Measurements from ENCODE around the gene NBPF3. TPM values are rescaled to one million over a fixed set of nuclear protein-coding genes. Genes with fewer than 3 reads are reported as not detected.

NBPF3 gene, protein sequence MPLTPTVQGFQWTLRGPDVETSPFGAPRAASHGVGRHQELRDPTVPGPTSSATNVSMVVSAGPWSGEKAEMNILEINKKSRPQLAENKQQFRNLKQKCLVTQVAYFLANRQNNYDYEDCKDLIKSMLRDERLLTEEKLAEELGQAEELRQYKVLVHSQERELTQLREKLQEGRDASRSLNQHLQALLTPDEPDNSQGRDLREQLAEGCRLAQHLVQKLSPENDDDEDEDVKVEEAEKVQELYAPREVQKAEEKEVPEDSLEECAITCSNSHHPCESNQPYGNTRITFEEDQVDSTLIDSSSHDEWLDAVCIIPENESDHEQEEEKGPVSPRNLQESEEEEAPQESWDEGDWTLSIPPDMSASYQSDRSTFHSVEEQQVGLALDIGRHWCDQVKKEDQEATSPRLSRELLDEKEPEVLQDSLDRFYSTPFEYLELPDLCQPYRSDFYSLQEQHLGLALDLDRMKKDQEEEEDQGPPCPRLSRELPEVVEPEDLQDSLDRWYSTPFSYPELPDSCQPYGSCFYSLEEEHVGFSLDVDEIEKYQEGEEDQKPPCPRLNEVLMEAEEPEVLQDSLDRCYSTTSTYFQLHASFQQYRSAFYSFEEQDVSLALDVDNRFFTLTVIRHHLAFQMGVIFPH
- 10.4 and 11.4 TPM in 2 replicates for total RNA-seq

DNA sequence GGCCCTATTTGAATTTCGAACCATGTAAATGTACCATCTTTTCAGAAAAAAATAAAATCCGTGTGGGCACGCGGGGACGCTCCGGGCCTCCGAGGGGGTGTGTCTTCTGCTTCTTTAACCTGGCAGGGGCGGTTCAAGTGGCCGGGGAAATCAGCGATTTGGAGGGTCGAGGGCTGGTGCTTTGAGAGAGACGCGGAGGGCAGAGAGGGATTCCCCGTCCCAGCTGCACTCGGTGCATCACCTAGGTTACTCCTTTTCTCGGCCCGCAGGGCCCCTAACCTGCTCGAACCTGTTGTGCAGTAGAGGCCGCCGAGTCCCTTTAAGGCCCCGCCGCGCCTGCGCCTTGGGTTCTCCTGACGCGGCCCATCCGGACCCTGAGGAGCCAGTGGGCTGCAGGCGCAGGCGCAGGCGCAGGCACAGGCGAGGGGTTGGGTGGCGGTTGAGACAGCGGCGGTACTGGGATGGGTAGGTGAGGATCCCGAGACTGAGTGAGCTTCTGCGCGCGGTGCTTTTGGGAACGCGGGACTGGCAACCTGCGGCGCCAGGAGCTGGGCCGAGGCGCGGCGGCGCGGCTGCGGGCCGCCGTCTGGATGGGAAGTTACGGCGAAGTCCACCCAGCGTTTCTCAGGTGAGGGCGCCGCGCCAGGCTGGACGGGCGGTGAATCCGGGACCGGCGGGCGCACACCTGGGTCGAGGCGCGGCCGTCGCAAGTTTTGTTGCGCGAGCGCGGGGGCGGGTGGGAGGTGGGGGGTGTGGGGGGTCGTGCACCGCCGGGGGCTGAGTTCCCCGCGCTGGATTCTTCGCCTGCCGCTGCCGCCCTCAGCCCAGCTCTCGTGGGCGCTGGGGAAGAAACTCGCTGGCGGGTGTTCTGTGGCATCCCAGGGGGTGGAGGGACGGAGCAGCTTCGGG, at the start of gene NBPF3:
NBPF3 (plus strand) TSS at position 417 of the 909 bp plus-strand sequence. CDS start 4,950 bp downstream, outside the sequence.

DNA sequence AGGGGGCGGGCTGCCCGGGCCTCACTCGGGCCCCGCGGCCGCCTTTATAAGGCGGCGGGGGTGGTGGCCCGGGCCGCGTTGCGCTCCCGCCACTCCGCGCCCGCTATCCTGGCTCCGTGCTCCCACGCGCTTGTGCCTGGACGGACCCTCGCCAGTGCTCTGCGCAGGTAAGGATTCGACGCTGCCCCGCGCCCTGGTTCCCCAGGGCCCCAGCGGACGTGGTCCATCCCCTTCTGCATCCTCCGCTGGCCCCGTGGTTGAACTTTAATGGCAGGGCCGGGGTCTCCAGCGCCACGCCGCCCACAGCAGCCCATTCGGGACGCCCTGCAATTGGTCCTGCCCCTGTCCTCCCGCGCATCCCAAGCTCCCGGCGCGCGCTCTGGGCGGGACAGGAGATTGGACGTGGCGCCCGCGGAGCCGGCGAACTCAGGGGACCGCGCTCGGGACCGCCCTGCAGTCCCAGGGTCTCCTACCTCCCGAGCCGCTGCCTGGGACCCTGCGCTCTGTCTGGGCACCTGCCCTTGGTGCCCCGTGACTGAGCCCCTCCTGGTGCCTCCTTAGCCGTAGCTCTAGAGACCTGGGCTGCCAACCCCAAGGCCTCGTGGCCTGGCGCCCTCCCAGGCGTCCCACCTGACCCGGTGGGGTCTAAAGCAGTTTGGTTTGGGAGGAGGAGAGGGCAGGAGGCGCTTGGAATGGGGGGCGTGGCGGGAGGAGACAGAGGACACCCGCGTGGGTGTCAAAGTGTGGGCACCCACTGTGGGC, 69.6 kb downstream of the NBPF3 start, which contains the start of gene ALPL:
ALPL (plus strand) TSS at position 73 of the 762 bp plus-strand sequence. CDS start 44,659 bp downstream, outside the sequence.

Other genes with a start within 250 kb of the NBPF3 start
- 279 and 390 TPM in 2 replicates for gene ECE1, start 149.7 kb upstream of the NBPF3 start, total RNA-seq
- under 0.01 and 1.5 TPM in 2 replicates for gene ALPL, start 69.3 kb downstream of the NBPF3 start, total RNA-seq
- 0.09 and 0.18 TPM in 2 replicates for gene RAP1GAP, start 229.2 kb downstream of the NBPF3 start, total RNA-seq